Endothelial cell of hepatic sinusoid (primary cell): ENCODE measurements around the gene CBX1.
"Not testable (repeated sequence)": the region's sequence is repeated elsewhere in the genome, so short reads cannot be mapped to it uniquely, and the experiment has no call there.

Source experiments
- in situ Hi-C: cut with HindIII; loops from 2 replicates; pipeline ENCODE4 v1.10.0; 2017; ENCODE audit warnings: low sequenced_read_pairs

The CBX1 gene

DNA sequence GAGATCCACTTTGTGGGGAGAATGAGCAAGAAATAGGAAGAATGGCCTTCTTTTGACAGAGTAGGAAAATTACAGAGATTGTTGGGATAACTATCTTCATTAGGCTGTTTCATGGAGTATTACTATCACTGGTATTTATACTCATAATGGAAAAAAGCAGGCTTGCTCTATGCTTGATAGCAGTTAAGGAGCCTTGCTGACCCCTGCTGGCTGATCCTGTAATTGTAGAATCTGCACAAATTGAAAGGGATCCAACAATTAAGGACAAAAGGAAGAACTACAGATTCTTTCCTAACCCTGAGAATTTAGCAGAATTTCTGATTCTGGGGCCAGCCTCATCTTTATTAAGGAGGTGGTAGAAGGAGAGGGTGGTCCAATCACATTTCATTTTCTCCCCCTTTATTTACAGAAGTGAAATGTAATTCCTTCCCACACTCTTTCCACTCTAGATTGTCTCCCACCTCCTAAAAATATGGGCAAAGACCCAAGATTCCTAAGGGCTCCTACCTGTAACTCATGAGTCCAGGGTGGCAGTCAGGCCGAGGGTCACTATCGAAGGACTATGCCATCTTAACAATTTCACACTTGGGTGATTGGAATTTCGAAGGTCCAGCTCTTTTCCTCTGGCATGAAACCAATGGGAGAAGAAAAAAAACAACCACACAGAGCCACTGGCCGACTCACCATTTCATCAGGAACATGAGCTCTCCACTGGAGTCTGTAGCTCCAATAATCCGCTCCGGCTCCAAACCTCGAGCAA lies 26.8 kb downstream of the CBX1 start:
- in situ Hi-C loops = no loop called here

DNA sequence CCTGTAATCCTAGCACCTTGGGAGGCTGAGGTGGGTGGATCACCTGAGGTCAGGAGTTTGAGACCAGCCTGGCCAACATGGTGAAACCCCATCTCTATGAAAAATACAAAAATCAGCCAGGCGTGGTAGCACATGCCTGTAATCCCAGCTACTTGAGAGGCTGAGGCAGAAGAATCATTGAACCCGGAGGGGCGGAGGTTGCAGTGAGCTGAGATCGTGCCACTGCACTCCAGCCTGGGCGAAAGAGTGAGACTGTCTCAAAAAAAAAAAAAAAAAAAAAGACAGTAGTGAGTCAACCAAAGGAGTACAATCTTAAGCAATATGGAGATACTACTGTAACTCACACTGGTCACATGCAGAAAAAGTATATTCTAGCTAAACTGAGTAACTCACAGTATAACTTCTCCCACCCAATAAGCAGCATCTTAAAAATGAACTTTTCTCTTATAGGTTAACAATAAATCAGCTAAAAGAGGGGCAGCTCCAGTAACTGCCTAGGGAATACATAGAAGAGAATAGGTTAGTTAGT lies 27.6 kb downstream of the CBX1 start:
- in situ Hi-C loops = not testable (repeated sequence)

DNA sequence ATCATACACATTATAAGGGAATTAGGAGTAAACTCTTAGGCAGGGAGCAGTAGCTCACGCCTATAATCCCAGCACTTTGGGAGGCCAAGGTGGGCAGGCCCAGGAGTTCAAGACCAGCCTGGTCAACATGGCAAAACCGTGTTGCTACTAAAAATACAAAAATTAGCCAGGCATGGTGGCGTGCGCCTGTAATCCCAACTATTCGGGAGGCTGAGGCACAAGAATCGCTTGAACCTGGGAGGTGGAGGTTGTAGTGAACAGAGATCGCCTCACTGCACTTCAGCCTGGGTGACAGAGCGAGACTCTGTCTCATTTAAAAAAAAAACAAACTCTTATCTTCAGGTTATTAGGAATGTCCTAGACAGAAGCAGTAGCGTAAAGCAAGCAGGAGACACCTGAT lies 28.5 kb downstream of the CBX1 start:
- in situ Hi-C loops = not testable (repeated sequence)

DNA sequence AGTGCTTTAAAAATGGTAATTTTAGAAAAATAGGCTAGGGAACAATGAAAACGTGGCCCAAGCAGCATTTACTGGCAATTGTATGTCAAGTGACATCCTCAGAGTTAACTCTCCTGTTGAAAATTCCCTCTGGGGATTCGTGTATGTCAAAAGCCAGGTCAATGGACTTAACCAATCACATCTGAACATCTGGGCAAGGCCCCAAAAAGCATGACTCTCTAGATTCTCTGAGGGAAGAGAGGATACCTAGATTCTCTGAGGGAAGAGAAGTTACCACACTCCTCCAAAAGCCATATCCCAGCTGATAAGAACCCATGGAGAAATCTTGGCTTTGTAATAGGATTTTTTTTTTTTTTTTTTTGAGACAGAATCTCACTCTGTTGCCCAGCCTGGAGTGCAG lies 29.6 kb downstream of the CBX1 start:
- in situ Hi-C loops = no loop called here

GRCh38 chr17:48070195-48070594 lies 31.1 kb downstream of the CBX1 start:
- in situ Hi-C loops = no loop called here

GRCh38 chr17:48068491-48068961 lies 32.8 kb downstream of the CBX1 start:
- in situ Hi-C loops = no loop called here

DNA sequence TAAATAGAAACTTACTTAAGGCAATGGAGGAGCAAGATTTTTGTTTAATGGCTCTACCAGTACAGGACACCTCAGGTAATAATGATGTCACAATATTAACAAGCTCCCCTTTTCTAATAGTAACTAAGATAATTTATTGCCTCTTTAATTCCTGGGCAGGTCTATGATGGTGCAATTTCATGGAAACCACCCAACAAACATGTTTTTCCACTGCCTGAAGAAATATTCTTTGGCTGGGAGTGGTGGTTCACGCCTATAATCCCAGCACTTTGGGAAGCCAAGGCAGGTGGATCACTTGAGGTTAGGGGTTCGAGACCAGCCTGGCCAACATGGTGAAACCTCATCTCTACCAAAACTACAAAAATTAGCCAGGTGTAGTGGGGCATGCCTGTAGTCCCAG lies 33.5 kb downstream of the CBX1 start:
- in situ Hi-C loops = not testable (repeated sequence)

- in situ Hi-C loops = no loop called here
Measured at GRCh38 chr17:48067245-48067644, 34.0 kb downstream of the CBX1 start.

DNA sequence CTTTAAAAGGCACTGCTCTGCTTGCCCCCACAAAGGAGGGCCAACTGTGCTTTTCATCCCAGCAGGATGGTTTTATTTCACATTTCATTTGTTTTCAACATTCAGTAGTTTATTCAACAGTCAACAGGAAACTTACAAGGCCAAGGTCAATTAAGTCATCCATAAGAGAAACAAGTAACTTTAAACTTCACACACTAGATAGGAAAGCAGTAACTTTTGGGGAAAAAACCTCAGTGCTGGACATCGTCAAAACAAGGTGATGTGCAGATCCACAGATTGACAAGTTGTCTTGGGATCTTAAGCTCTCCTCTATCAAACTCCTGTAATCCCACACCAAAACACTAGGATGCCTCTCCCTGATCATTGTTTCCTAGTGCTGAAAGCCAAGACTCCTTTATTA lies 34.6 kb downstream of the CBX1 start:
- in situ Hi-C loops = no loop called here

- in situ Hi-C loops = no loop called here
Measured at GRCh38 chr17:48066192-48066591, 35.1 kb downstream of the CBX1 start.

DNA sequence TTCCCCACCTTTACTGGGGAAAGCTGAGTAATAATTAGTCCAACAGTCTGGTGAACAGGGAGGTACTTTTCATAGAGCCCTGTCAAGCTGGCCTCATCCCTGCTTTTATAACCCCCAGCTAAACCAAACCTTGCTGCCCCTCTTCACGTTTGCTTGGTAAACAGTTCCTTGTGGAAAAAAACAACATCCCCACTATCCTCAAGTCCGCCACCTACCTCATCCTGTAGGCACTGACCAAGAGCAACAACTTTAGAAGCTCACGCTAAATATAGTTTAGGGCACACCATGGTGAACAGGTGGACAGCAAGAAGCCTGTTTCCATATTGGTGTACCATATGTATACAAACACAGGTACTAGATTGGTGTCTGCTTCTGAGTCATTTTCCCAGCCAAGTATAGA lies 36.6 kb downstream of the CBX1 start:
- in situ Hi-C loops = loop anchor here (5.0 kb wide), 1 partner anchor 67 kb away; no protein-coding TSS in a partner anchor

DNA sequence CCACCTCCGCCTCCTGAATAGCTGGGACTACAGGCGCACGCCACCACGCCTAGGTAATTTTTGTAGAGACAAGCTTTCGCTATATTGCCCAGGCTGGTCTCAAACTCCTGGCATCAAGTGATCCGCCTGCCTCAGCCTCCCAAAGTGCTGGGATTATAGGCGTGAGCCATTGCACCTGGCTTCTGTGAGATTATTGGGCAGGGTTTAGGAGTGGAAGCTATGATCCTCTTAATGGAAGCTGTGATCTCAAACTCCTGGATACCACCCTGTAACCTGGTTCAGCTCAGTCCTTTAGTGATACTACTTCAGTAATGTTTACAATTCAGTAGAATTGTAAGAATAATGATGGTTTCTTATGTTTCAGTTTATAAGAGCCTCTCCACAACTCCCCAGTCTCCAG lies 39.0 kb downstream of the CBX1 start:
- in situ Hi-C loops = loop anchor here (5.0 kb wide), 1 partner anchor 65 kb away; no protein-coding TSS in a partner anchor

DNA sequence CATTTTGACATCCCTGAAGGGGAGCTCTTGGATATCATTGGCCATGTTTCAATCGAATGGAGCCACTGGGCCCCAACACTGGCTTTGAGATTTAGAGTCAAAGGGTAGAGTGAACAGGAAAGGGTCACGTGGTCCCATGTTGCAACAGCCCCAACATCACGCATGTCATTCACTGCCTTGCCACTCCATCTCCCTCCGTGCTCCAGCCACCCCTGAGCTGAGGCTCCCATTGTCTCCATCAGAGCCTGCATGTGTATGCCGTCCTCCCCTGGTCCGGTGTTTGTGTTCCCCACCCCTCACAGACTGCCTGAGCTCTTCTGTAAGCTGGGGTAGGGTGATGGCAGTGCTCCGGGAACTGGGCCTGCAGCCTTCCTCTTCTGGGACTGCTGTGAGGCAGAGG lies 41.0 kb downstream of the CBX1 start:
- in situ Hi-C loops = loop anchor here (5.0 kb wide), 1 partner anchor 63 kb away; no protein-coding TSS in a partner anchor

DNA sequence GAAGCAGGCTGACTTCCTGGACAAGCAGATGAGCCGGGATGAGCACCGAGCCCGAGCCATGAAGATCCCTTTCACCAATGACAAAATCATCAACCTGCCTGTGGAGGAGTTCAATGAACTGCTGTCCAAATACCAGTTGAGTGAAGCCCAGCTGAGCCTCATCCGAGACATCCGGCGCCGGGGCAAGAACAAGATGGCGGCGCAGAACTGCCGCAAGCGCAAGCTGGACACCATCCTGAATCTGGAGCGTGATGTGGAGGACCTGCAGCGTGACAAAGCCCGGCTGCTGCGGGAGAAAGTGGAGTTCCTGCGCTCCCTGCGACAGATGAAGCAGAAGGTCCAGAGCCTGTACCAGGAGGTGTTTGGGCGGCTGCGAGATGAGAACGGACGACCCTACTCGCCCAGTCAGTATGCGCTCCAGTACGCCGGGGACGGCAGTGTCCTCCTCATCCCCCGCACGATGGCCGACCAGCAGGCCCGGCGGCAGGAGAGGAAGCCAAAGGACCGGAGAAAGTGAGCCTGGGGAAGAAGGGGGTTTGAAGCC lies 42.1 kb downstream of the CBX1 start:
- in situ Hi-C loops = no loop called here

GRCh38 chr17:48058393-48059124 lies 42.7 kb downstream of the CBX1 start:
- in situ Hi-C loops = no loop called here

DNA sequence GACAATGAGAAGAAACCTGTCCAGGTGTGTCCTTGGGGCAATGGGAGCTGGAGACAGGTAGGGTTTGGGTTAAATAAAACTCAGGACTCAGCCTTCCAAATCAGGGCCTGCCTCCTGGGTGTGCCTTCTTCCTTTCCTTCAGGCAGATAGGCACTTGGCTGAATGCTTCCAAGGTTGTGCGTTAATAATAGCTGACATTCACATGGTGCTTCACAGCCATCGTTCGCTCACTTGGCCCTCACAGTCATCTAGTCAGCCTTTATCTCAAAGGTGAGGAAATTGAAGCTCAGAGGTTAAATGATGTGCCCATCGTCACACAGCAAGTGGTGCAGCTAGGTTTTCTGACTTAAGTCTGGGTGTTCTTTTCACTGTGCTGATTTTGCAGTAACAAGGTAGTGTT lies 43.7 kb downstream of the CBX1 start:
- in situ Hi-C loops = no loop called here

DNA sequence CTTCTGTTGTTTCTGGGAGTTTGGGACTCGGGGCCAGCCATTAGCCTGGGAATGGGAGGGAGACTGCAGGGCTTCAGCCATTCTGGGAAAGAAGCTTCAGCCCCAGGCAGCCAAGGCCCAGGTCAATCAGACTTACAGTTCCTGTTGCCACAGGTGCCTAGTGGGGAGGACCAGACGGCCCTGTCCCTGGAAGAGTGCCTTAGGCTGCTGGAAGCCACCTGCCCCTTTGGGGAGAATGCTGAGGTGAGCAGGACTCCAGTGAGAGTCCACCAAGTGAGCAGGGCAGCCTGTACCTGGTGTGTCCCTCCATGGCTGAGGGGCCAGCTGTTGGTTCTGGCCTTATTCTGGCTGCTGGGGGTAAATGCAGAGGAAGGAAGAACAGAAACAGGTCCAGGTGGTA lies 44.4 kb downstream of the CBX1 start:
- in situ Hi-C loops = no loop called here

DNA sequence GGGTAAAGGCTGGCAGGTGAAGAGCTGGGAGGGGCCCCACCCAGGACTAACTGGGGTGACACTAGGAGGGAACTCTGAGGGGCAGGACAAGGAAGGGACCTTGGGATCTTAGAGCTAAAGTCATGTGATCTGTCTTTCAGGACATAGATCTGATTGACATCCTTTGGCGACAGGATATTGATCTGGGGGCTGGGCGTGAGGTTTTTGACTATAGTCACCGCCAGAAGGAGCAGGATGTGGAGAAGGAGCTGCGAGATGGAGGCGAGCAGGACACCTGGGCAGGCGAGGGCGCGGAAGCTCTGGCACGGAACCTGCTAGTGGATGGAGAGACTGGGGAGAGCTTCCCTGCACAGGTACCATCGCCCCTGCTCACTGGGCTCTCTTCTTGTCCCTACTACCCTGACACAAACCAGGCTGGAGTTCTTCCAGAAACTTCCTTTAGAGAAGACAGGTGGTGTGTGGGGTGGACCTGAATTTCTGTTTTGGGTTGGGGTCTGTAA lies 45.0 kb downstream of the CBX1 start:
- in situ Hi-C loops = no loop called here

DNA sequence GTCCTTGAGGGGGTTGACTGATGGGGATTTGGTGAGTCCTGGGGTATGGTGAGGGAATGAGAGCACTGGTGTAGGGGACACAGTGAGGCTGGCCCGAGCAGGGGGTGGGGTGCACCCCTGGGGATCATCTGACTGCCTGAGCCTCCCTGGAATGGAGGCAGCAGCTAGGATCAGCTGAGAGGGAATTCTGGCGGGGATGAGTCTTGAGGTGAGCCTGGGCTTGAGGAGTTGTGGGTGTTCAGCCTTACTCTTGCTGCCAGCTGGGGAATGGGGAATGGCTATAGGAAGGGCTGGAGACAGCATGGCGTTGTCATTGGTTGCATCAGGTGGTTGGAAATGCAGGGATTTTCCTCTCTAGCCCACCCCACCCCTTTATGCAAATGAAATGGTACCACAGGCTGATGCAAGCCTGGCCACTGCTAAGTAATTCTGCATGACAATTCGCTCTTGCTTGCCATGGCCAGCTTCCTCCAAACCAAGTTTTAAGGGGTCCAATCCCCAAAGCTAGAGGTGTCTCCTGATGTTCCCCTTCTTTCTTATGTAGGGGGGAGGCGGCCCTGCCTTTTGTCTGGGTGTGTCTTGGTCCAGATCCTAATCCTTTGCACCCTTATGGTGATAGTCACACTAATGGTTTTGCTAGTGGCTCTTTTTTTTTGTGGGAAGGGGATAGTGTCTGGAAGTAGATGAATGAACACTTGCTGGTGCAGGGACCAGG lies 45.6 kb downstream of the CBX1 start:
- in situ Hi-C loops = no loop called here

DNA sequence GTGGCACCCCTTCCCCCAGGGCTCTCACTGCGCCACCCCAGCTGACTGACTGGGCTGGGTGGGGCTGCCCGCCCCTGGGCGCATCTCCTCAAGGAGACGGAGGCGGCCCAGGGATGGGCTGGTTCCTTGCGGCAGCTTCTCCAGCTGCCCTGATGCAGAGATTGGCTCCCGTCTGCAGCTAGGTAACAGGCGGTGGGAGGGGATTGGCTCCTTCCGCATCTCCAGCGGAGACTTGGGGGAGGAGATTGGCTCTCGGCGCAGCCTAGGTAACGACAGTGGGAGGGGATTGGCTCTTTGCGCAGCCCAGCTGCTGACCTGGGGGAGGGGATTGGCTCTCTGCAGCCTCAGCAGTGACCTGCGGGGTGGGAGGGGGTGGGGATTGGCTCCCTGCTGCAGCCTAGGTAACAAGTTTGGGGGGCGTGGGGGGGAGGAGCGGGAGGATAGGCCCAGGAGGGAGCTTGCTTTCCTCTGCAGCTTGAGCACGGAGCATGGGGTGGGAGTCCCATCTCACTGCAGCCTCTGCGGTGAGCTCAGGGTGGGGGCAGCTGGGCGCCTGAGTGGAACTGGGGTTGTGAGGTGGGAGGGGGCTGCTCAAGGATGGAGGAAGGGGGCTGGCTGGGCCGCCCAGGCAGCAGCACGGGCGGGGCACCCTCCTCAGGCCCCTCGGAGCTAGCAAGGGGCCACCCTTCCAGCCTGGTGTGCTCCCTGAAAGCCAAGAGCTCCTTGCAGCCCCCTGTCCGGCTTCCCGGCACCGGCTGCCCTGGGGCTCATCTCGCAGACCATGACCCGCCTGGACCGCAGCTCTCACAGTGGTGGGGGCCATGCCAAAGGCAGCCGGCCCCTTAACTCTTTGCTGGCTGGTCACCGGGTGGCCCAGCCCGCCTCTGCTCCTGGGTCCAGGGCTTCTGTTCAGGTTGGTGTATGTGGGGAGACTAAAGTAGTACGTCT lies 46.8 kb downstream of the CBX1 start:
- in situ Hi-C loops = no loop called here
